Loucy (cell line): ENCODE results near the gene CCNH.

Source experiments
- H2AFZ ChIP-seq: fragments of 200-600 bp; sonication (generic); 2 replicates; pipeline ENCODE4 v1.6.0; 2016; ENCODE audit warnings: antibody characterized with exemption, mild to moderate bottlenecking, low read length, moderate library complexity
- H3F3A ChIP-seq: fragments of 200-600 bp; 2 replicates; pipeline ENCODE4 v1.6.0; 2016; ENCODE audit warnings: antibody characterized with exemption, low read depth, mild to moderate bottlenecking
- H3K27me3 ChIP-seq: fragments of 200-600 bp; sonication (generic); 2 replicates; pipeline ENCODE4 v1.6.1; 2014; ENCODE audit warnings: low read length, mild to moderate bottlenecking; ENCODE audit not compliant: insufficient read depth, poor library complexity, severe bottlenecking
- H3K36me3 ChIP-seq: fragments of 200-600 bp; sonication (generic); 2 replicates; pipeline ENCODE4 v1.6.1; 2016; ENCODE audit warnings: low read length; ENCODE audit not compliant: insufficient read depth
- H3K4me1 ChIP-seq: fragments of 200-600 bp; sonication (generic); 2 replicates; pipeline ENCODE4 v1.5.1; 2014; ENCODE audit warnings: low read length, mild to moderate bottlenecking; ENCODE audit not compliant: insufficient read depth, poor library complexity, severe bottlenecking
- H3K4me2 ChIP-seq: fragments of 200-600 bp; sonication (generic); 2 replicates; pipeline ENCODE4 v1.6.0; 2014; ENCODE audit warnings: antibody characterized with exemption, low read length, low read depth, mild to moderate bottlenecking; ENCODE audit not compliant: poor library complexity, severe bottlenecking
- H3K4me3 ChIP-seq: fragments of 200-600 bp; sonication (generic); 2 replicates; pipeline ENCODE4 v1.5.1; 2014; ENCODE audit warnings: low read length, mild to moderate bottlenecking, mixed read lengths; ENCODE audit not compliant: poor library complexity, severe bottlenecking
- H3K79me2 ChIP-seq: fragments of 200-600 bp; sonication (generic); 2 replicates; pipeline ENCODE4 v1.6.1; 2014; ENCODE audit warnings: low read length; ENCODE audit not compliant: insufficient read depth
- H3K9ac ChIP-seq: fragments of 200-600 bp; sonication (generic); 2 replicates; pipeline ENCODE4 v1.6.0; 2014; ENCODE audit warnings: mild to moderate bottlenecking, low read depth, low read length, moderate library complexity; ENCODE audit not compliant: poor library complexity, severe bottlenecking
- H3K9me2 ChIP-seq: fragments of 200-600 bp; sonication (generic); replicated peaks from 2 replicates; pipeline ENCODE4 v1.6.1; 2016; ENCODE audit warnings: low read depth, low read length, mixed read lengths
- H3K9me3 ChIP-seq: fragments of 200-600 bp; sonication (generic); 2 replicates; pipeline ENCODE4 v1.6.1; 2014; ENCODE audit warnings: mild to moderate bottlenecking, antibody characterized with exemption, low read length, low read depth; ENCODE audit not compliant: insufficient read depth
- H4K20me1 ChIP-seq: fragments of 200-600 bp; sonication (generic); 2 replicates; pipeline ENCODE4 v1.6.0; 2014; ENCODE audit warnings: antibody characterized with exemption, low read length, mild to moderate bottlenecking; ENCODE audit not compliant: insufficient read depth, poor library complexity, severe bottlenecking
- CTCF ChIP-seq: fragments of 200-600 bp; sonication (generic); conservative IDR thresholded peaks from 2 replicates; pipeline ENCODE4 v1.5.1; 2014; ENCODE audit warnings: mild to moderate bottlenecking, antibody characterized with exemption, low read length
- EZH2phosphoT487 ChIP-seq: fragments of 200-600 bp; IDR thresholded peaks from 2 replicates; pipeline ENCODE4 v1.6.1; 2018; ENCODE audit warnings: antibody characterized with exemption, mild to moderate bottlenecking, moderate library complexity, borderline replicate concordance

The CCNH gene

GRCh38 chr5:87389296-87390034 is 23.3 kb downstream of the CCNH start:
- H4K20me1 ChIP-seq, result no peaks in the 10 kb centered on the region
- no peaks in the 10 kb centered on the region for H3K9me2 ChIP-seq
- H3K9ac ChIP-seq, result no peak overlapping the region
- H3K4me3 ChIP-seq, result no peak overlapping the region
- TF ChIP-seq EZH2phosphoT487, result no peak
- no peak for TF ChIP-seq CTCF
- H3K4me2 ChIP-seq, result no peak overlapping the region
- peaks cover 96% of the 10 kb centered on the region for H3K36me3 ChIP-seq
- H2AFZ ChIP-seq, result no peak overlapping the region
- H3K79me2 ChIP-seq, result no peaks in the 10 kb centered on the region; the same call in 1 of the 2 replicates
- no peaks in the 10 kb centered on the region for H3F3A ChIP-seq
- no peaks in the 10 kb centered on the region for H3K9me3 ChIP-seq
- H3K4me1 ChIP-seq, result no peaks in the 10 kb centered on the region
- H3K27me3 ChIP-seq, result no peaks in the 10 kb centered on the region

DNA sequence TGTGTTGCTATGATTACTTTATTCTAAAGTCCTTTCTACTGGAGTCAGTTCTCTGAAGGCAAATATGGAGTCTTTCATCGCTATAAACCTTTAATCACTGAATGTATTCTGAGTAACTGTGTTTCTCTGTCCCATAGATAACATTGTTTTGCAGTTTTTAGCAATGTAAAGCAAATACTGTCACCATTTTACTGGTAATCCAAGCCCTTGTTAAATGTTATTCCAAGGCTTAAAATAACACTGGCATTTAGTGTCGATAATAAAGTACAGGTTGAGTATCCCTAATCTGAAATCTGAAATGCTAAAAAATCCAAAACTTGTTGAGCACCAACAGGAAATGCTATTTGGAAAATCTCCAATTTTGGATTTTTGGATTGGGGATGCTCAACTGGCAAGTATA is 24.6 kb downstream of the CCNH start:
- no peaks in the 10 kb centered on the region for H3F3A ChIP-seq

DNA sequence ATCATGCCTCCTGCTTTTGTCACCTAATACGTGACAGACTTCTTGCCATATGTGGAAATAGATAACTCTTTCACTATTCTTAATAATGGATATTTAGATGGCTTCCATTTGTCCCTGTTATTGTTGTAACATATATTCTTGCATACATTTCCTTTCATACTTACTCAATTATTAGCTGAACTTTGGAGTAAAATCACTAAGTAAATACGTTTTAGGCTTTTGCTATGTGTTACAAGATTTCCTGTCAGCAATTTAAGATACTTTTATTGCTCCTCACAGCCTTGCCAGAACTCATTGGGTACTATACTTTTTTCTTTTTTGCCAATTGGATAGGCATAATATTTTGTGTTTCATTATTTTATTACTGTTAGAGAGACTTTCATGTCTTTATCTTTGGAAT is 26.9 kb downstream of the CCNH start:
- H3K79me2 ChIP-seq, result no peaks in the 10 kb centered on the region; the same call in 1 of the 2 replicates
- no peak for TF ChIP-seq CTCF
- no peak for TF ChIP-seq EZH2phosphoT487
- H3K9ac ChIP-seq, result no peak overlapping the region
- H3K4me2 ChIP-seq, result no peak overlapping the region
- peaks cover 89% of the 10 kb centered on the region for H3K36me3 ChIP-seq
- no peaks in the 10 kb centered on the region for H3K9me3 ChIP-seq
- H2AFZ ChIP-seq, result no peak overlapping the region
- H3K4me3 ChIP-seq, result no peak overlapping the region
- no peaks in the 10 kb centered on the region for H3K27me3 ChIP-seq
- no peaks in the 10 kb centered on the region for H3K4me1 ChIP-seq
- no peaks in the 10 kb centered on the region for H3F3A ChIP-seq
- no peaks in the 10 kb centered on the region for H3K9me2 ChIP-seq
- no peaks in the 10 kb centered on the region for H4K20me1 ChIP-seq

More for the DNA sequence above, 24.6 kb downstream of the CCNH start:
- Histone ChIP-seq H3K36me3 (peaks cover 91% of the 10 kb centered on the region), H3K27me3 (no peaks in the 10 kb centered on the region), H3K9me2 (no peaks in the 10 kb centered on the region), H3K4me1 (no peaks in the 10 kb centered on the region), H3K9ac (no peak overlapping the region), H3K9me3 (no peaks in the 10 kb centered on the region), H3K79me2 (no peaks in the 10 kb centered on the region; the same call in 1 of the 2 replicates), H2AFZ (no peak overlapping the region), H3K4me2 (no peak overlapping the region), H4K20me1 (no peaks in the 10 kb centered on the region), H3K4me3 (no peak overlapping the region)
- TF ChIP-seq CTCF (no peak), EZH2phosphoT487 (no peak)
